ENCODE measurements around the gene CCR4. TPM values are rescaled to one million over a fixed set of nuclear protein-coding genes. Genes with fewer than 3 reads are reported as not detected.

Gene CCR4
- total and polyA plus RNA-seq, 9 of the 15 experiments (the other 6 are each of a cell fraction or from before 2014, with no cell fraction given): 0.04 to 0.47 (median 0.25) TPM; not detected in 1

- peaks cover 10% of the 10 kb centered on the region; the same call in 1 of the 3 replicates for H3K36me3 ChIP-seq (ENCODE audit: control insufficient read depth, insufficient read depth, low read length)
- POLR2A ChIA-PET: interaction anchor here (1.5 kb wide), 1 partner anchor 9 kb away, joined by 3 read pairs; no protein-coding TSS in a partner anchor
- H3K79me2 ChIP-seq (ENCODE audit: control insufficient read depth, insufficient read depth, low read length): no peaks in the 10 kb centered on the region
- no peak overlapping the region for H3K9ac ChIP-seq (ENCODE audit: insufficient read depth in 1 of 2, low read depth in 2 of 2, low read length in 2 of 2)
- 53% methylated on average over 4 of the region's 4 CpGs for WGBS (ENCODE audit: insufficient coverage, low coverage, missing lambda C conversion rate)
- H3K4me3 ChIP-seq: no peak overlapping the region
- no peaks in the 10 kb centered on the region for H4K20me1 ChIP-seq (replicated peaks; ENCODE audit: control insufficient read depth, insufficient read depth, low read length)
- no peak overlapping the region for H3K27ac ChIP-seq (ENCODE audit: extremely low read depth, low read depth, low read length)
- H3K4me2 ChIP-seq (ENCODE audit: insufficient read depth, low read length): no peak overlapping the region
- no peaks in the 10 kb centered on the region for H3K27me3 ChIP-seq (ENCODE audit: control insufficient read depth in 2 of 2, insufficient read depth in 2 of 2, low read length in 2 of 2)
- no peak overlapping the region for H2AFZ ChIP-seq (ENCODE audit: low read depth, low read length)
- no peak for DNase-seq (ENCODE audit: extremely low read depth in 1 of 4, low spot score in 3 of 4)
- in situ Hi-C loops (cut with MboI): no loop called here
- BruUV-seq (replicated peaks): no TSS peak
- CTCF ChIA-PET (ENCODE audit: low intra/inter-chr PET ratio): no interaction called here
- intact Hi-C loops (cut with micrococcal nuclease): no loop called here
- peak; percentile 16; the same call in 1 of the 3 replicates for ATAC-seq
- no peaks in the 10 kb centered on the region for H3K9me3 ChIP-seq (replicated peaks; ENCODE audit: control insufficient read depth, insufficient read depth, low read depth, low read length)
- H3K9me1 ChIP-seq (ENCODE audit: control insufficient read depth, insufficient read depth, low read length): no peaks in the 10 kb centered on the region
- no peaks in the 10 kb centered on the region for H3K4me1 ChIP-seq (replicated peaks in 1 of 2; ENCODE audit: control insufficient read depth in 2 of 2, insufficient read depth in 2 of 2, low read length in 2 of 2)
- FAIRE-seq: no peak
- no peak for TF ChIP-seq TAF15 (IDR thresholded peaks at IDR 0.05; ENCODE audit: low read depth, low read length)
- TF ChIP-seq SAFB2 (IDR thresholded peaks at IDR 0.05; ENCODE audit: borderline replicate concordance, low read depth, low read length, severe bottlenecking): no peak
- no peak for TF ChIP-seq CCAR2 (IDR thresholded peaks at IDR 0.05; ENCODE audit: low read depth, low read length)
- TF ChIP-seq TFAP4 (CRISPR knock-in tag; IDR thresholded peaks at IDR 0.05; ENCODE audit: borderline replicate concordance): no peak
- no peak for TF ChIP-seq ZFP30 (CRISPR knock-in tag; IDR thresholded peaks at IDR 0.05; ENCODE audit: borderline replicate concordance)
- TF ChIP-seq, protein P1, sequence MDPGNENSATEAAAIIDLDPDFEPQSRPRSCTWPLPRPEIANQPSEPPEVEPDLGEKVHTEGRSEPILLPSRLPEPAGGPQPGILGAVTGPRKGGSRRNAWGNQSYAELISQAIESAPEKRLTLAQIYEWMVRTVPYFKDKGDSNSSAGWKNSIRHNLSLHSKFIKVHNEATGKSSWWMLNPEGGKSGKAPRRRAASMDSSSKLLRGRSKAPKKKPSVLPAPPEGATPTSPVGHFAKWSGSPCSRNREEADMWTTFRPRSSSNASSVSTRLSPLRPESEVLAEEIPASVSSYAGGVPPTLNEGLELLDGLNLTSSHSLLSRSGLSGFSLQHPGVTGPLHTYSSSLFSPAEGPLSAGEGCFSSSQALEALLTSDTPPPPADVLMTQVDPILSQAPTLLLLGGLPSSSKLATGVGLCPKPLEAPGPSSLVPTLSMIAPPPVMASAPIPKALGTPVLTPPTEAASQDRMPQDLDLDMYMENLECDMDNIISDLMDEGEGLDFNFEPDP (CRISPR knock-in tag; IDR thresholded peaks at IDR 0.05): no peak
- TF ChIP-seq RFX5 (IDR thresholded peaks at IDR 0.05; ENCODE audit: low read depth, low read length): no peak
- TF ChIP-seq, protein P2, sequence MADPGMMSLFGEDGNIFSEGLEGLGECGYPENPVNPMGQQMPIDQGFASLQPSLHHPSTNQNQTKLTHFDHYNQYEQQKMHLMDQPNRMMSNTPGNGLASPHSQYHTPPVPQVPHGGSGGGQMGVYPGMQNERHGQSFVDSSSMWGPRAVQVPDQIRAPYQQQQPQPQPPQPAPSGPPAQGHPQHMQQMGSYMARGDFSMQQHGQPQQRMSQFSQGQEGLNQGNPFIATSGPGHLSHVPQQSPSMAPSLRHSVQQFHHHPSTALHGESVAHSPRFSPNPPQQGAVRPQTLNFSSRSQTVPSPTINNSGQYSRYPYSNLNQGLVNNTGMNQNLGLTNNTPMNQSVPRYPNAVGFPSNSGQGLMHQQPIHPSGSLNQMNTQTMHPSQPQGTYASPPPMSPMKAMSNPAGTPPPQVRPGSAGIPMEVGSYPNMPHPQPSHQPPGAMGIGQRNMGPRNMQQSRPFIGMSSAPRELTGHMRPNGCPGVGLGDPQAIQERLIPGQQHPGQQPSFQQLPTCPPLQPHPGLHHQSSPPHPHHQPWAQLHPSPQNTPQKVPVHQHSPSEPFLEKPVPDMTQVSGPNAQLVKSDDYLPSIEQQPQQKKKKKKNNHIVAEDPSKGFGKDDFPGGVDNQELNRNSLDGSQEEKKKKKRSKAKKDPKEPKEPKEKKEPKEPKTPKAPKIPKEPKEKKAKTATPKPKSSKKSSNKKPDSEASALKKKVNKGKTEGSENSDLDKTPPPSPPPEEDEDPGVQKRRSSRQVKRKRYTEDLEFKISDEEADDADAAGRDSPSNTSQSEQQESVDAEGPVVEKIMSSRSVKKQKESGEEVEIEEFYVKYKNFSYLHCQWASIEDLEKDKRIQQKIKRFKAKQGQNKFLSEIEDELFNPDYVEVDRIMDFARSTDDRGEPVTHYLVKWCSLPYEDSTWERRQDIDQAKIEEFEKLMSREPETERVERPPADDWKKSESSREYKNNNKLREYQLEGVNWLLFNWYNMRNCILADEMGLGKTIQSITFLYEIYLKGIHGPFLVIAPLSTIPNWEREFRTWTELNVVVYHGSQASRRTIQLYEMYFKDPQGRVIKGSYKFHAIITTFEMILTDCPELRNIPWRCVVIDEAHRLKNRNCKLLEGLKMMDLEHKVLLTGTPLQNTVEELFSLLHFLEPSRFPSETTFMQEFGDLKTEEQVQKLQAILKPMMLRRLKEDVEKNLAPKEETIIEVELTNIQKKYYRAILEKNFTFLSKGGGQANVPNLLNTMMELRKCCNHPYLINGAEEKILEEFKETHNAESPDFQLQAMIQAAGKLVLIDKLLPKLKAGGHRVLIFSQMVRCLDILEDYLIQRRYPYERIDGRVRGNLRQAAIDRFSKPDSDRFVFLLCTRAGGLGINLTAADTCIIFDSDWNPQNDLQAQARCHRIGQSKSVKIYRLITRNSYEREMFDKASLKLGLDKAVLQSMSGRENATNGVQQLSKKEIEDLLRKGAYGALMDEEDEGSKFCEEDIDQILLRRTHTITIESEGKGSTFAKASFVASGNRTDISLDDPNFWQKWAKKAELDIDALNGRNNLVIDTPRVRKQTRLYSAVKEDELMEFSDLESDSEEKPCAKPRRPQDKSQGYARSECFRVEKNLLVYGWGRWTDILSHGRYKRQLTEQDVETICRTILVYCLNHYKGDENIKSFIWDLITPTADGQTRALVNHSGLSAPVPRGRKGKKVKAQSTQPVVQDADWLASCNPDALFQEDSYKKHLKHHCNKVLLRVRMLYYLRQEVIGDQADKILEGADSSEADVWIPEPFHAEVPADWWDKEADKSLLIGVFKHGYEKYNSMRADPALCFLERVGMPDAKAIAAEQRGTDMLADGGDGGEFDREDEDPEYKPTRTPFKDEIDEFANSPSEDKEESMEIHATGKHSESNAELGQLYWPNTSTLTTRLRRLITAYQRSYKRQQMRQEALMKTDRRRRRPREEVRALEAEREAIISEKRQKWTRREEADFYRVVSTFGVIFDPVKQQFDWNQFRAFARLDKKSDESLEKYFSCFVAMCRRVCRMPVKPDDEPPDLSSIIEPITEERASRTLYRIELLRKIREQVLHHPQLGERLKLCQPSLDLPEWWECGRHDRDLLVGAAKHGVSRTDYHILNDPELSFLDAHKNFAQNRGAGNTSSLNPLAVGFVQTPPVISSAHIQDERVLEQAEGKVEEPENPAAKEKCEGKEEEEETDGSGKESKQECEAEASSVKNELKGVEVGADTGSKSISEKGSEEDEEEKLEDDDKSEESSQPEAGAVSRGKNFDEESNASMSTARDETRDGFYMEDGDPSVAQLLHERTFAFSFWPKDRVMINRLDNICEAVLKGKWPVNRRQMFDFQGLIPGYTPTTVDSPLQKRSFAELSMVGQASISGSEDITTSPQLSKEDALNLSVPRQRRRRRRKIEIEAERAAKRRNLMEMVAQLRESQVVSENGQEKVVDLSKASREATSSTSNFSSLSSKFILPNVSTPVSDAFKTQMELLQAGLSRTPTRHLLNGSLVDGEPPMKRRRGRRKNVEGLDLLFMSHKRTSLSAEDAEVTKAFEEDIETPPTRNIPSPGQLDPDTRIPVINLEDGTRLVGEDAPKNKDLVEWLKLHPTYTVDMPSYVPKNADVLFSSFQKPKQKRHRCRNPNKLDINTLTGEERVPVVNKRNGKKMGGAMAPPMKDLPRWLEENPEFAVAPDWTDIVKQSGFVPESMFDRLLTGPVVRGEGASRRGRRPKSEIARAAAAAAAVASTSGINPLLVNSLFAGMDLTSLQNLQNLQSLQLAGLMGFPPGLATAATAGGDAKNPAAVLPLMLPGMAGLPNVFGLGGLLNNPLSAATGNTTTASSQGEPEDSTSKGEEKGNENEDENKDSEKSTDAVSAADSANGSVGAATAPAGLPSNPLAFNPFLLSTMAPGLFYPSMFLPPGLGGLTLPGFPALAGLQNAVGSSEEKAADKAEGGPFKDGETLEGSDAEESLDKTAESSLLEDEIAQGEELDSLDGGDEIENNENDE (IDR thresholded peaks at IDR 0.05; ENCODE audit: low read depth, low read length): no peak
- no peak for TF ChIP-seq ZNF121 (CRISPR knock-in tag; conservative IDR thresholded peaks at IDR 0.05)
These were observed 43.7 kb downstream of the CCR4 start for GRCh38 chr3:32995098-32995497.

Measured in K562 (cell line).